SK-N-SH (cell line): ENCODE data around the gene MICALL1. TPM values are rescaled to one million over a fixed set of nuclear protein-coding genes. Genes with fewer than 3 reads are reported as not detected.

Source experiments
- CTCF ChIA-PET: fragments of 300-600, 350-600 bp; formaldehyde crosslinking; extraction: SDS; loops from one replicate; lab custom pipeline; 2021; lab: Yijun Ruan, JAX
- POLR2A ChIA-PET: fragments of 350-600 bp; sonication (Branson Sonifier 250); formaldehyde crosslinking; extraction: SDS; loops from one replicate; lab custom pipeline; 2020; ENCODE audit warnings: antibody characterized with exemption, inconsistent platforms; lab: Yijun Ruan, JAX
- DNase-seq: peaks from one replicate; pipeline ENCODE4 v3.0.0; 2012
- H2AFZ ChIP-seq: fragments of 200-600 bp; sonication (generic); 2 replicates; pipeline ENCODE4 v1.8.1; 2016; ENCODE audit warnings: antibody characterized with exemption, mild to moderate bottlenecking, low read depth
- H3F3A ChIP-seq: fragments of 200-600 bp; sonication (generic); replicated peaks from 2 replicates; pipeline ENCODE3; 2016; ENCODE audit warnings: antibody characterized with exemption, mild to moderate bottlenecking; ENCODE audit not compliant: insufficient read depth
- H3K27ac ChIP-seq, 2 experiments: fragments of 200-500 bp in 1 of 2; fragments of 200-600 bp in 1 of 2; sonication (Bioruptor generic) in 1 of 2; sonication (generic), shearing (Covaris generic) in 1 of 2; 2 replicates each; pipeline versions ENCODE4 v1.5.1 to v1.6.1; 2014 to 2016; ENCODE audit warnings: low read depth in 2 of 2, inconsistent platforms in 1 of 2, low read length in 1 of 2, mild to moderate bottlenecking in 1 of 2, mixed read lengths in 1 of 2
- H3K27me3 ChIP-seq: fragments of 200-600 bp; sonication (generic), shearing (Covaris generic); 2 replicates; pipeline ENCODE4 v1.6.1; 2016; ENCODE audit warnings: mixed run types; ENCODE audit not compliant: insufficient read depth
- H3K36me3 ChIP-seq, 2 experiments: fragments of 200-500 bp in 1 of 2; fragments of 200-600 bp in 1 of 2; sonication (Bioruptor generic) in 1 of 2; sonication (generic) in 1 of 2; replicated peaks in 1 of 2; 2 replicates each; pipeline versions ENCODE3 to v1.5.1; 2014 to 2016; ENCODE audit warnings: low read length in 1 of 2, mild to moderate bottlenecking in 1 of 2; ENCODE audit not compliant: insufficient read depth in 2 of 2, control insufficient read depth in 1 of 2
- H3K4me1 ChIP-seq, 2 experiments: fragments of 200-500 bp in 1 of 2; fragments of 200-600 bp in 1 of 2; sonication (Bioruptor generic) in 1 of 2; sonication (generic), shearing (Covaris generic) in 1 of 2; 2 replicates each; pipeline versions ENCODE4 v1.5.1 to v1.6.1; 2014 to 2016; ENCODE audit warnings: low read depth in 1 of 2, low read length in 1 of 2, mixed run types in 1 of 2; ENCODE audit not compliant: insufficient read depth in 2 of 2, control insufficient read depth in 1 of 2
- H3K4me2 ChIP-seq: fragments of 200-600 bp; sonication (generic), shearing (Covaris generic); 2 replicates; pipeline ENCODE4 v1.6.1; 2017; ENCODE audit warnings: mixed run types
- H3K4me3 ChIP-seq, 2 experiments: fragments of 200-500 bp in 1 of 2; fragments of 200-600 bp in 1 of 2; sonication (Bioruptor generic) in 1 of 2; sonication (generic), shearing (Covaris generic) in 1 of 2; 2 replicates each; pipeline versions ENCODE4 v1.5.1 to v1.8.1; 2014 to 2016; ENCODE audit warnings: low read depth in 2 of 2, inconsistent platforms in 1 of 2, low read length in 1 of 2, mild to moderate bottlenecking in 1 of 2, mixed read lengths in 1 of 2, moderate library complexity in 1 of 2
- H3K79me2 ChIP-seq: fragments of 200-600 bp; sonication (generic); 2 replicates; pipeline ENCODE4 v1.8.1; 2017; ENCODE audit warnings: mild to moderate bottlenecking; ENCODE audit not compliant: insufficient read depth
- H3K9ac ChIP-seq: fragments of 200-600 bp; sonication (generic); 2 replicates; pipeline ENCODE4 v1.6.1; 2017; ENCODE audit warnings: mixed run types
- H3K9me2 ChIP-seq: fragments of 200-600 bp; sonication (generic); 2 replicates; pipeline ENCODE4 v1.6.1; 2017; ENCODE audit warnings: mixed run types
- H3K9me3 ChIP-seq: fragments of 200-600 bp; sonication (generic); 2 replicates; pipeline ENCODE4 v1.6.1; 2017; ENCODE audit warnings: mixed run types, mild to moderate bottlenecking, moderate library complexity
- H4K20me1 ChIP-seq: fragments of 200-600 bp; sonication (generic); 2 replicates; pipeline ENCODE4 v1.6.1; 2017; ENCODE audit warnings: mild to moderate bottlenecking, mixed run types; ENCODE audit not compliant: insufficient read depth
- CHD2 ChIP-seq: fragments of 150-350 bp; IDR thresholded peaks from 2 replicates; pipeline ENCODE4 v1.6.1; 2018; ENCODE audit warnings: low read length; ENCODE audit not compliant: partially characterized antibody
- EZH2phosphoT487 ChIP-seq: fragments of 200-600 bp; sonication (generic); IDR thresholded peaks from 2 replicates; pipeline ENCODE4 v1.6.1; 2017; ENCODE audit warnings: low read depth, mixed run types, mild to moderate bottlenecking, antibody characterized with exemption, moderate library complexity, borderline replicate concordance
- GATA2 ChIP-seq: sonication (generic); formaldehyde crosslinking; IDR thresholded peaks from 2 replicates; pipeline ENCODE4 v1.5.0; 2020; ENCODE audit warnings: mild to moderate bottlenecking, missing genetic modification reagents
- MXI1 ChIP-seq: IDR thresholded peaks from 2 replicates; pipeline ENCODE4 v1.6.1; 2012; ENCODE audit warnings: mild to moderate bottlenecking, low read depth, low read length, improper control_type of control experiment
- NFIC ChIP-seq: IDR thresholded peaks from 2 replicates; pipeline ENCODE4 v1.4.0; 2012; ENCODE audit warnings: borderline replicate concordance
- RCOR1 ChIP-seq: fragments of 150-350 bp; IDR thresholded peaks from 2 replicates; pipeline ENCODE4 v1.6.1; 2017; ENCODE audit warnings: antibody characterized with exemption, low read length
- RFX5 ChIP-seq: IDR thresholded peaks from 2 replicates; pipeline ENCODE4 v1.6.1; 2012; ENCODE audit warnings: mild to moderate bottlenecking, improper control_type of control experiment, low read length
- SIN3A ChIP-seq: IDR thresholded peaks from 2 replicates; pipeline ENCODE4 v1.6.1; 2012; ENCODE audit warnings: low read depth, mild to moderate bottlenecking, low read length, moderate library complexity, borderline replicate concordance
- TCF12 ChIP-seq: IDR thresholded peaks from 2 replicates; pipeline ENCODE4 v1.4.0; 2012
- TEAD4 ChIP-seq: IDR thresholded peaks from 2 replicates; pipeline ENCODE4 v1.4.0; 2012; ENCODE audit warnings: mild to moderate bottlenecking, borderline replicate concordance; ENCODE audit not compliant: insufficient read depth
- WGBS: methylation state at CpG from one replicate; pipeline ENCODE4 v1.1.6; 2017; ENCODE audit warnings: low lambda C conversion rate; 5-methylcytosine and 5-hydroxymethylcytosine counted together
- polyA plus RNA-seq, 3 experiments: library from polyadenylated mRNA; depleted of rRNA; stranded (reverse); fragments of >200 nt; gene quantifications; 2 replicates each; pipeline ENCODE4 v1.2.3, GENCODE V29; 2012
- TF ChIP-seq, protein P1 (sequence below): IDR thresholded peaks from 2 replicates; pipeline ENCODE4 v1.4.0; 2012; ENCODE audit warnings: low read depth, borderline replicate concordance
- TF ChIP-seq, protein P2 (sequence below): fragments of 150-350 bp; IDR thresholded peaks from 2 replicates; pipeline ENCODE4 v1.6.1; 2017; ENCODE audit warnings: antibody characterized with exemption, low read length, low read depth, borderline replicate concordance
- TF ChIP-seq, protein P3 (sequence below): IDR thresholded peaks from 2 replicates; pipeline ENCODE4 v1.4.0; 2012; ENCODE audit warnings: low read depth
- TF ChIP-seq, protein P4 (sequence below): fragments of 200-600 bp; sonication (generic); IDR thresholded peaks from 2 replicates; pipeline ENCODE4 v1.6.1; 2017; ENCODE audit warnings: antibody characterized with exemption, mild to moderate bottlenecking, moderate library complexity
- TF ChIP-seq, protein P5 (sequence below): fragments of 150-350 bp; IDR thresholded peaks from 2 replicates; pipeline ENCODE4 v1.6.1; 2016; ENCODE audit warnings: mild to moderate bottlenecking, low read depth, low read length

Gene MICALL1
- polyA plus RNA-seq, 1 of the 3 experiments (the other 2 are of a cell fraction), result 12.9 TPM

DNA sequence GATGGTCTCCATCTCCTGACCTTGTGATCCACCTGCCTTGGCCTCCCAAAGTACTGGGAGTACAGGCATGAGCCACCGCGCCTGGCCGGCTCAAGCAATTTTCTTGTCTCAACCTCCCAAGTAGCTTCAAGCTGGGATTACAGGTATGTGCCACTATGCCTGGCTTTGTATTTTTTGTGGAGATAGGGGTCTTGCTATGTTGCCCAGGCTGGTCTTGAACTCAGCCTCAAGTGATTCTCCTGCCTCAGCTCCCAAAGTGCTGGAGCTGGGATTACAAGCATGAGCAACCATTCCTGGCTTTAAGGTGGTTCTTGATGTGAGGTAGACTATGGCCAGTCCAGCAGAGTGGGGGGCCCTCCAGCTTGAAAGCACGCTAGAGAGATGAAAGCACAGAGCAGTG, 55.0 kb downstream of the MICALL1 start:
- Histone ChIP-seq H3K4me1 (no peaks in the 10 kb centered on the region), H3K27ac (no peak overlapping the region), H3F3A (no peaks in the 10 kb centered on the region), H2AFZ (no peak overlapping the region), H3K27me3 (no peaks in the 10 kb centered on the region), H3K4me2 (no peak overlapping the region), H3K4me3 (no peak overlapping the region), H3K9me2 (no peaks in the 10 kb centered on the region), H3K9ac (no peak overlapping the region), H3K9me3 (no peaks in the 10 kb centered on the region), H4K20me1 (no peaks in the 10 kb centered on the region), H3K36me3 (peaks cover 0 to 26% of the 10 kb centered on the region in 2 experiments), H3K79me2 (0 out of 2 replicates have a peak, but pooled peaks cover 2% of the 10 kb centered on the region)
- ChIA-PET CTCF (no interaction called here), POLR2A (no interaction called here)
- no peak for TF ChIP-seq TCF12
- TF ChIP-seq MXI1, result no peak
- no peak for TF ChIP-seq EZH2phosphoT487
- TF ChIP-seq, protein P1, sequence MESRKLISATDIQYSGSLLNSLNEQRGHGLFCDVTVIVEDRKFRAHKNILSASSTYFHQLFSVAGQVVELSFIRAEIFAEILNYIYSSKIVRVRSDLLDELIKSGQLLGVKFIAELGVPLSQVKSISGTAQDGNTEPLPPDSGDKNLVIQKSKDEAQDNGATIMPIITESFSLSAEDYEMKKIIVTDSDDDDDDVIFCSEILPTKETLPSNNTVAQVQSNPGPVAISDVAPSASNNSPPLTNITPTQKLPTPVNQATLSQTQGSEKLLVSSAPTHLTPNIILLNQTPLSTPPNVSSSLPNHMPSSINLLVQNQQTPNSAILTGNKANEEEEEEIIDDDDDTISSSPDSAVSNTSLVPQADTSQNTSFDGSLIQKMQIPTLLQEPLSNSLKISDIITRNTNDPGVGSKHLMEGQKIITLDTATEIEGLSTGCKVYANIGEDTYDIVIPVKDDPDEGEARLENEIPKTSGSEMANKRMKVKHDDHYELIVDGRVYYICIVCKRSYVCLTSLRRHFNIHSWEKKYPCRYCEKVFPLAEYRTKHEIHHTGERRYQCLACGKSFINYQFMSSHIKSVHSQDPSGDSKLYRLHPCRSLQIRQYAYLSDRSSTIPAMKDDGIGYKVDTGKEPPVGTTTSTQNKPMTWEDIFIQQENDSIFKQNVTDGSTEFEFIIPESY, result no peak
- TF ChIP-seq, protein P2, sequence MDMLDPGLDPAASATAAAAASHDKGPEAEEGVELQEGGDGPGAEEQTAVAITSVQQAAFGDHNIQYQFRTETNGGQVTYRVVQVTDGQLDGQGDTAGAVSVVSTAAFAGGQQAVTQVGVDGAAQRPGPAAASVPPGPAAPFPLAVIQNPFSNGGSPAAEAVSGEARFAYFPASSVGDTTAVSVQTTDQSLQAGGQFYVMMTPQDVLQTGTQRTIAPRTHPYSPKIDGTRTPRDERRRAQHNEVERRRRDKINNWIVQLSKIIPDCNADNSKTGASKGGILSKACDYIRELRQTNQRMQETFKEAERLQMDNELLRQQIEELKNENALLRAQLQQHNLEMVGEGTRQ, result no peak
- no peak for TF ChIP-seq RCOR1
- TF ChIP-seq CHD2, result no peak
- TF ChIP-seq, protein P3, sequence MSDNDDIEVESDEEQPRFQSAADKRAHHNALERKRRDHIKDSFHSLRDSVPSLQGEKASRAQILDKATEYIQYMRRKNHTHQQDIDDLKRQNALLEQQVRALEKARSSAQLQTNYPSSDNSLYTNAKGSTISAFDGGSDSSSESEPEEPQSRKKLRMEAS, result no peak
- TF ChIP-seq, protein P4, sequence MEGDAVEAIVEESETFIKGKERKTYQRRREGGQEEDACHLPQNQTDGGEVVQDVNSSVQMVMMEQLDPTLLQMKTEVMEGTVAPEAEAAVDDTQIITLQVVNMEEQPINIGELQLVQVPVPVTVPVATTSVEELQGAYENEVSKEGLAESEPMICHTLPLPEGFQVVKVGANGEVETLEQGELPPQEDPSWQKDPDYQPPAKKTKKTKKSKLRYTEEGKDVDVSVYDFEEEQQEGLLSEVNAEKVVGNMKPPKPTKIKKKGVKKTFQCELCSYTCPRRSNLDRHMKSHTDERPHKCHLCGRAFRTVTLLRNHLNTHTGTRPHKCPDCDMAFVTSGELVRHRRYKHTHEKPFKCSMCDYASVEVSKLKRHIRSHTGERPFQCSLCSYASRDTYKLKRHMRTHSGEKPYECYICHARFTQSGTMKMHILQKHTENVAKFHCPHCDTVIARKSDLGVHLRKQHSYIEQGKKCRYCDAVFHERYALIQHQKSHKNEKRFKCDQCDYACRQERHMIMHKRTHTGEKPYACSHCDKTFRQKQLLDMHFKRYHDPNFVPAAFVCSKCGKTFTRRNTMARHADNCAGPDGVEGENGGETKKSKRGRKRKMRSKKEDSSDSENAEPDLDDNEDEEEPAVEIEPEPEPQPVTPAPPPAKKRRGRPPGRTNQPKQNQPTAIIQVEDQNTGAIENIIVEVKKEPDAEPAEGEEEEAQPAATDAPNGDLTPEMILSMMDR, result no peak
- TF ChIP-seq, protein P5, sequence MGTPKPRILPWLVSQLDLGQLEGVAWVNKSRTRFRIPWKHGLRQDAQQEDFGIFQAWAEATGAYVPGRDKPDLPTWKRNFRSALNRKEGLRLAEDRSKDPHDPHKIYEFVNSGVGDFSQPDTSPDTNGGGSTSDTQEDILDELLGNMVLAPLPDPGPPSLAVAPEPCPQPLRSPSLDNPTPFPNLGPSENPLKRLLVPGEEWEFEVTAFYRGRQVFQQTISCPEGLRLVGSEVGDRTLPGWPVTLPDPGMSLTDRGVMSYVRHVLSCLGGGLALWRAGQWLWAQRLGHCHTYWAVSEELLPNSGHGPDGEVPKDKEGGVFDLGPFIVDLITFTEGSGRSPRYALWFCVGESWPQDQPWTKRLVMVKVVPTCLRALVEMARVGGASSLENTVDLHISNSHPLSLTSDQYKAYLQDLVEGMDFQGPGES, result no peak
- TF ChIP-seq GATA2 (CRISPR knock-in tag), result no peak
- TF ChIP-seq NFIC, result no peak
- no peak for TF ChIP-seq SIN3A
- TF ChIP-seq TEAD4, result no peak
- no peak for TF ChIP-seq RFX5
- WGBS, result 97% methylated on average over 4 of the region's 4 CpGs
- DNase-seq, result no peak
